ENCODE data around the gene EBF3. TPM values are rescaled to one million over a fixed set of nuclear protein-coding genes. Genes with fewer than 3 reads are reported as not detected.

Gene EBF3
- total RNA-seq, 1 donor from 2014 or later = 0.07 TPM

DNA sequence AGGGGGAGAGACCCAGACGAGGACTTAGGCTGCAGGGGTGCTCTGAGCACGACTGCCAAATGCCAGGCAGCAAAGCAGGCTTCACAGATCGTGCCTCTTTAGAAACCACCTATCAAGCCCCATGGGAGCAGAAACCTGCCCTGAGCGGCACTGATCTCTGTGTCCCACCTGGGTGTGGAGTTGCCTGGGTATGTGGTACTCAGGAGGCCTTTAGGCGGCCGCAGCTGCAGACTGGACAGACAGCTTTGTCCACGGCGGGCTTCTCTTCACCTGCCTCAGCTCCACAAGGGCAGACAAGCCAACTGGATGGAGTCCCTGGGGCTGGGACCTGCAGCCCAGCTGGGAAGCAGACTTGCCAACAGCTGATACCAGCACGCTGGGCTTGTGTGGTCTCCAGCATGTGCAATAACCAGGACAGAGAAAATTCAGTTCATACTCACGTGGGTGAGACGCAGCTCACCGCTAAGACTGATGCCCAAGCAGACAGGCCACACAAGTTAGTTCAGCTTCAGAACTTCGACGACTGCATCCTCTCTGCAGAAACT is 163.2 kb downstream of the EBF3 start:
- no peak for TF ChIP-seq EZH2 (IDR thresholded peaks at IDR 0.05; ENCODE audit: insufficient read depth, low read length)
- TF ChIP-seq, protein P1, sequence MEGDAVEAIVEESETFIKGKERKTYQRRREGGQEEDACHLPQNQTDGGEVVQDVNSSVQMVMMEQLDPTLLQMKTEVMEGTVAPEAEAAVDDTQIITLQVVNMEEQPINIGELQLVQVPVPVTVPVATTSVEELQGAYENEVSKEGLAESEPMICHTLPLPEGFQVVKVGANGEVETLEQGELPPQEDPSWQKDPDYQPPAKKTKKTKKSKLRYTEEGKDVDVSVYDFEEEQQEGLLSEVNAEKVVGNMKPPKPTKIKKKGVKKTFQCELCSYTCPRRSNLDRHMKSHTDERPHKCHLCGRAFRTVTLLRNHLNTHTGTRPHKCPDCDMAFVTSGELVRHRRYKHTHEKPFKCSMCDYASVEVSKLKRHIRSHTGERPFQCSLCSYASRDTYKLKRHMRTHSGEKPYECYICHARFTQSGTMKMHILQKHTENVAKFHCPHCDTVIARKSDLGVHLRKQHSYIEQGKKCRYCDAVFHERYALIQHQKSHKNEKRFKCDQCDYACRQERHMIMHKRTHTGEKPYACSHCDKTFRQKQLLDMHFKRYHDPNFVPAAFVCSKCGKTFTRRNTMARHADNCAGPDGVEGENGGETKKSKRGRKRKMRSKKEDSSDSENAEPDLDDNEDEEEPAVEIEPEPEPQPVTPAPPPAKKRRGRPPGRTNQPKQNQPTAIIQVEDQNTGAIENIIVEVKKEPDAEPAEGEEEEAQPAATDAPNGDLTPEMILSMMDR (IDR thresholded peaks at IDR 0.05; ENCODE audit: insufficient read depth, low read depth, low read length) = no peak
- Histone ChIP-seq H3K36me3 (ENCODE audit: insufficient read depth, low read length) (no peaks in the 10 kb centered on the region), H3K4me2 (ENCODE audit: low read length) (no peak overlapping the region), H3K9me3 (ENCODE audit: insufficient read depth, low read depth, low read length) (peaks cover 2% of the 10 kb centered on the region), H3K27me3 (ENCODE audit: insufficient read depth, low read length) (no peaks in the 10 kb centered on the region), H3K27ac (ENCODE audit: low read depth, low read length) (no peak overlapping the region), H4K20me1 (ENCODE audit: insufficient read depth, low read length) (no peaks in the 10 kb centered on the region), H3K4me1 (ENCODE audit: insufficient read depth, low read length) (no peaks in the 10 kb centered on the region), H3K9ac (ENCODE audit: low read length) (no peak overlapping the region), H2AFZ (ENCODE audit: low read depth, low read length) (no peak overlapping the region), H3K79me2 (ENCODE audit: insufficient read depth, low read length) (no peaks in the 10 kb centered on the region), H3K4me3 (ENCODE audit: insufficient read depth, low read depth, low read length) (no peak overlapping the region)
- H3K9me3 Mint-ChIP-seq (ENCODE audit: unreplicated experiment) = peaks cover 4% of the 10 kb centered on the region
- H3K27me3 Mint-ChIP-seq (ENCODE audit: low read depth, unreplicated experiment) = peaks cover 7% of the 10 kb centered on the region
- FAIRE-seq (no peak), DNase-seq (ENCODE audit: low read depth) (no peak)
- H3K4me3 Mint-ChIP-seq (ENCODE audit: unreplicated experiment) = no peak overlapping the region
- H3K4me1 Mint-ChIP-seq (ENCODE audit: low read depth, unreplicated experiment) = no peaks in the 10 kb centered on the region
- no peaks in the 10 kb centered on the region for H3K36me3 Mint-ChIP-seq (ENCODE audit: low read depth, unreplicated experiment)
- no peak overlapping the region for H3K27ac Mint-ChIP-seq (ENCODE audit: unreplicated experiment)

DNA sequence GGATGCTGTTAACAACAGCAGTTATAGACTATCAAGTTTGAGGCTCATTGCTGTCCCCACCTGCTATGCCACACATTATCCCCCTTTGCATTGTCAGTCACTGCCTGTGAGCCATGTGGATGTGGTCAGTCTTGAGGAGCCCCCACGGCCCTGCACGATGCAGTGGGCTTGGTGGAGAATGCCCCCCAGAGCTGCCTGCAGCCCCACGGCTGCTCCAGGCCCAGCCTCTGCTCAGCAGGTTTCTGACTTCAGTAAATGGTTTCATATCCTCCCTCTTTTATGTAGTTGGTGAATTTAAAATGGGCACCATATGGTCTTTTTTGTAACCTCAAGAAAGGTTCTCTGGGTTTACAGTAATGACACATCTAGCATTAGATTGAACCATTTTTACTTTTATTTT is 164.1 kb downstream of the EBF3 start:
- Mint-ChIP-seq H3K9me3 (ENCODE audit: unreplicated experiment) (peaks cover 4% of the 10 kb centered on the region), H3K27me3 (ENCODE audit: low read depth, unreplicated experiment) (peaks cover 7% of the 10 kb centered on the region), H3K4me1 (ENCODE audit: low read depth, unreplicated experiment) (no peaks in the 10 kb centered on the region), H3K4me3 (ENCODE audit: unreplicated experiment) (no peak overlapping the region), H3K36me3 (ENCODE audit: low read depth, unreplicated experiment) (no peaks in the 10 kb centered on the region), H3K27ac (ENCODE audit: unreplicated experiment) (no peak overlapping the region)
- no peaks in the 10 kb centered on the region for H3K79me2 ChIP-seq (ENCODE audit: insufficient read depth, low read length)
- no peaks in the 10 kb centered on the region for H3K27me3 ChIP-seq (ENCODE audit: insufficient read depth, low read length)
- no peak overlapping the region for H3K27ac ChIP-seq (ENCODE audit: low read depth, low read length)
- TF ChIP-seq, protein P1 (IDR thresholded peaks at IDR 0.05; ENCODE audit: insufficient read depth, low read depth, low read length) = no peak
- no peak for TF ChIP-seq EZH2 (IDR thresholded peaks at IDR 0.05; ENCODE audit: insufficient read depth, low read length)
- FAIRE-seq (no peak), DNase-seq (ENCODE audit: low read depth) (no peak)
- no peak overlapping the region for H3K4me3 ChIP-seq (ENCODE audit: insufficient read depth, low read depth, low read length)
- no peak overlapping the region for H3K9ac ChIP-seq (ENCODE audit: low read length)
- H3K4me1 ChIP-seq (ENCODE audit: insufficient read depth, low read length) = no peaks in the 10 kb centered on the region
- no peak overlapping the region for H3K4me2 ChIP-seq (ENCODE audit: low read length)
- H4K20me1 ChIP-seq (ENCODE audit: insufficient read depth, low read length) = no peaks in the 10 kb centered on the region
- H3K9me3 ChIP-seq (ENCODE audit: insufficient read depth, low read depth, low read length) = peaks cover 2% of the 10 kb centered on the region
- H3K36me3 ChIP-seq (ENCODE audit: insufficient read depth, low read length) = no peaks in the 10 kb centered on the region
- no peak overlapping the region for H2AFZ ChIP-seq (ENCODE audit: low read depth, low read length)

DNA sequence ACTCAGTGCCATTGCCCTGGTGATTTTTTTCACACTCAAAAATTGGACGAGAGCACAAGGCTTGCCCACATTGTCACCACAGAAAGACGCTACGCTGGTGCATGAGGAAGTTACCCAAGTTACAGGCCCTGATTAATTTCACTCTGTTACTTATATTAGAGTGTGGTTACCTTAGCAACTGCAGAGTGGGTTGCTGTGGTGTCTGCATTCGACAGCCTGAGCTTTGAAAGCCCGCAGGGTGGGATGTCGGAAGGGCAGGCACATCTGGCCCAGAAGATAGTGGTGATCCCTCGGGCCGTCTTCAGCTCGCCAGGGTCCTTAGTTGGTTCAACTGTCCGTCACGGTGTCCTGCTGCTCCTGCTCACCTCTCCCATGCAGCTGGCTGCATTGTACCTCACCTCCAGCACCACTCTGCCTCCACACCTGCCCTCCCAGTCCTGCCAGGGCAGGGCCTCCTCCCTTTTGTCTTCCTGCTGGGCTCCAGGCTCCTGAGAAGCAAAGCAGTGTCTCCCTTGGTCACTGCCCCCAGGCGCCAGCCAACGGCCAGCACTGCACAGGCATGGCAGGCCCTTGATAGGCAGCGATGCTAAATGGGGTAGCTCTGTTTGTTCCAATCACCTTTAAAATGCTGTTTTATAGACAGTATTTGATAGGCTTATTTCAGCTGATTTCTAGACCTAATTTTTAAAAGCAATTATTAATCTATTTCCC is 167.2 kb downstream of the EBF3 start:
- Histone ChIP-seq H2AFZ (ENCODE audit: low read depth, low read length) (no peak overlapping the region), H3K27ac (ENCODE audit: low read depth, low read length) (no peak overlapping the region), H3K9me3 (ENCODE audit: insufficient read depth, low read depth, low read length) (peaks cover 9% of the 10 kb centered on the region), H3K36me3 (ENCODE audit: insufficient read depth, low read length) (no peaks in the 10 kb centered on the region), H3K27me3 (ENCODE audit: insufficient read depth, low read length) (no peaks in the 10 kb centered on the region), H3K4me2 (ENCODE audit: low read length) (no peak overlapping the region), H3K4me3 (ENCODE audit: insufficient read depth, low read depth, low read length) (no peak overlapping the region), H3K79me2 (ENCODE audit: insufficient read depth, low read length) (no peaks in the 10 kb centered on the region), H3K9ac (ENCODE audit: low read length) (no peak overlapping the region), H4K20me1 (ENCODE audit: insufficient read depth, low read length) (no peaks in the 10 kb centered on the region), H3K4me1 (ENCODE audit: insufficient read depth, low read length) (no peaks in the 10 kb centered on the region)
- TF ChIP-seq, protein P1 (IDR thresholded peaks at IDR 0.05; ENCODE audit: insufficient read depth, low read depth, low read length) = no peak
- no peak for TF ChIP-seq EZH2 (IDR thresholded peaks at IDR 0.05; ENCODE audit: insufficient read depth, low read length)
- Mint-ChIP-seq H3K4me3 (ENCODE audit: unreplicated experiment) (no peak overlapping the region), H3K27ac (ENCODE audit: unreplicated experiment) (no peak overlapping the region), H3K4me1 (ENCODE audit: low read depth, unreplicated experiment) (no peaks in the 10 kb centered on the region), H3K36me3 (ENCODE audit: low read depth, unreplicated experiment) (no peaks in the 10 kb centered on the region), H3K27me3 (ENCODE audit: low read depth, unreplicated experiment) (peaks cover 7% of the 10 kb centered on the region), H3K9me3 (ENCODE audit: unreplicated experiment) (no peaks in the 10 kb centered on the region)
- FAIRE-seq (no peak), DNase-seq (ENCODE audit: low read depth) (no peak)

All from astrocyte (in vitro differentiated cells and primary cell).